Natural killer cell (primary cell): ENCODE measurements around the gene SNRPB. TPM values are rescaled to one million over a fixed set of nuclear protein-coding genes. Genes with fewer than 3 reads are reported as not detected.

Experiments
- ATAC-seq, 3 donors: fragments of 150-1000 bp in 2 of 3; fragments of 200-7000 bp in 1 of 3; cut with Tn5 transposase; 1 replicate in 1 of 3; 2 replicates in 2 of 3; pipeline ENCODE4 v1.10.0; 2021; ENCODE audit warnings: mild to moderate bottlenecking in 2 of 3, moderate library complexity in 2 of 3
- DNase-seq, 2 donors: peaks; one replicate each; pipeline versions ENCODE4 v3.0.0 to v3.0.0-alpha.2; 2013 to 2021; ENCODE audit warnings: mixed read lengths in 1 of 2
- H3K27ac ChIP-seq: one replicate; pipeline ENCODE4 v1.5.1; 2013; ENCODE audit warnings: mild to moderate bottlenecking, low read length
- H3K27me3 ChIP-seq: one replicate; pipeline ENCODE4 v1.6.1; 2013; ENCODE audit warnings: low read length; ENCODE audit not compliant: control insufficient read depth, insufficient read depth
- H3K36me3 ChIP-seq: one replicate; pipeline ENCODE4 v1.6.1; 2013; ENCODE audit warnings: low read length; ENCODE audit not compliant: control insufficient read depth, insufficient read depth
- H3K4me1 ChIP-seq: one replicate; pipeline ENCODE4 v1.6.1; 2013; ENCODE audit warnings: low read length; ENCODE audit not compliant: control insufficient read depth, insufficient read depth
- H3K4me3 ChIP-seq: one replicate; pipeline ENCODE4 v1.5.1; 2013; ENCODE audit warnings: low read length
- H3K9me3 ChIP-seq: one replicate; pipeline ENCODE4 v1.6.1; 2013; ENCODE audit warnings: low read length; ENCODE audit not compliant: control insufficient read depth, insufficient read depth
- H3K27ac Mint-ChIP-seq, 2 donors: one replicate each; pipeline ENCODE4 v1.8.0; 2022; ENCODE audit warnings: mild to moderate bottlenecking in 2 of 2, mixed read lengths in 2 of 2, moderate library complexity in 1 of 2
- H3K27me3 Mint-ChIP-seq, 2 donors: one replicate each; pipeline ENCODE4 v1.8.0; 2022; ENCODE audit warnings: low read depth in 2 of 2, mixed read lengths in 2 of 2
- H3K36me3 Mint-ChIP-seq: one replicate; pipeline ENCODE4 v1.8.0; 2022; ENCODE audit warnings: mixed read lengths
- H3K4me1 Mint-ChIP-seq, 2 donors: one replicate each; pipeline ENCODE4 v1.8.0; 2022; ENCODE audit warnings: mixed read lengths in 2 of 2
- H3K4me3 Mint-ChIP-seq: one replicate; pipeline ENCODE4 v1.8.0; 2022; ENCODE audit warnings: mild to moderate bottlenecking, moderate library complexity, mixed read lengths
- H3K9me3 Mint-ChIP-seq, 2 donors: one replicate each; pipeline ENCODE4 v1.8.0; 2022; ENCODE audit warnings: mixed read lengths in 2 of 2
- WGBS: methylation state at CpG from one replicate; pipeline ENCODE4 v1.1.7; 2013; ENCODE audit warnings: missing lambda C conversion rate; ENCODE audit not compliant: insufficient coverage; 5-methylcytosine and 5-hydroxymethylcytosine counted together
- intact Hi-C: fragments of 100-400 bp; cut with micrococcal nuclease; formaldehyde crosslinking; loops from one replicate; pipeline ENCODE4 v1.14.2; 2022
- total RNA-seq, 4 donors: library from RNA; stranded (reverse); fragments of 120-200 nt in 1 of 4; gene quantifications; one replicate each; pipeline versions ENCODE4 v1.2.3 to v1.2.4, GENCODE V29; 2013 to 2022
- TF ChIP-seq, protein P1 (sequence below): fragments of 200-600 bp; IDR thresholded peaks from one replicate; pipeline ENCODE4 v1.8.0; 2022; ENCODE audit warnings: antibody characterized with exemption

SNRPB gene
- total RNA-seq, 3 donors from 2014 or later (not counting 1 experiment from before 2014, with no cell fraction given): 160 to 174 (median 162) TPM

GRCh38 chr20:2430538-2430937 is 40.1 kb downstream of the SNRPB start:
- Histone ChIP-seq H3K36me3 (no peaks in the 10 kb centered on the region), H3K4me3 (no peak overlapping the region), H3K27ac (no peak overlapping the region), H3K9me3 (no peaks in the 10 kb centered on the region), H3K4me1 (no peaks in the 10 kb centered on the region), H3K27me3 (peaks cover 3% of the 10 kb centered on the region)
- intact Hi-C loops: no loop called here
- DNase-seq (no peak), ATAC-seq (no peak)
- WGBS: 76% methylated on average over 4 of the region's 4 CpGs
- H3K4me1 Mint-ChIP-seq: no peaks in the 10 kb centered on the region
- H3K9me3 Mint-ChIP-seq: no peaks in the 10 kb centered on the region
- H3K4me3 Mint-ChIP-seq: no peak overlapping the region
- H3K36me3 Mint-ChIP-seq: no peaks in the 10 kb centered on the region
- H3K27me3 Mint-ChIP-seq: peaks cover 11 to 54% of the 10 kb centered on the region in 2 donors
- no peak overlapping the region for H3K27ac Mint-ChIP-seq
- TF ChIP-seq, protein P1, sequence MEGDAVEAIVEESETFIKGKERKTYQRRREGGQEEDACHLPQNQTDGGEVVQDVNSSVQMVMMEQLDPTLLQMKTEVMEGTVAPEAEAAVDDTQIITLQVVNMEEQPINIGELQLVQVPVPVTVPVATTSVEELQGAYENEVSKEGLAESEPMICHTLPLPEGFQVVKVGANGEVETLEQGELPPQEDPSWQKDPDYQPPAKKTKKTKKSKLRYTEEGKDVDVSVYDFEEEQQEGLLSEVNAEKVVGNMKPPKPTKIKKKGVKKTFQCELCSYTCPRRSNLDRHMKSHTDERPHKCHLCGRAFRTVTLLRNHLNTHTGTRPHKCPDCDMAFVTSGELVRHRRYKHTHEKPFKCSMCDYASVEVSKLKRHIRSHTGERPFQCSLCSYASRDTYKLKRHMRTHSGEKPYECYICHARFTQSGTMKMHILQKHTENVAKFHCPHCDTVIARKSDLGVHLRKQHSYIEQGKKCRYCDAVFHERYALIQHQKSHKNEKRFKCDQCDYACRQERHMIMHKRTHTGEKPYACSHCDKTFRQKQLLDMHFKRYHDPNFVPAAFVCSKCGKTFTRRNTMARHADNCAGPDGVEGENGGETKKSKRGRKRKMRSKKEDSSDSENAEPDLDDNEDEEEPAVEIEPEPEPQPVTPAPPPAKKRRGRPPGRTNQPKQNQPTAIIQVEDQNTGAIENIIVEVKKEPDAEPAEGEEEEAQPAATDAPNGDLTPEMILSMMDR: no peak

GRCh38 chr20:2429051-2429450 is 41.5 kb downstream of the SNRPB start:
- WGBS: 98% methylated on average over 3 of the region's 6 CpGs

GRCh38 chr20:2421247-2421646 is 49.3 kb downstream of the SNRPB start:
- no peaks in the 10 kb centered on the region for H3K36me3 Mint-ChIP-seq
- no peak overlapping the region for H3K27ac Mint-ChIP-seq
- intact Hi-C loops: no loop called here
- no peaks in the 10 kb centered on the region for H3K9me3 Mint-ChIP-seq
- Histone ChIP-seq H3K4me1 (no peaks in the 10 kb centered on the region), H3K36me3 (no peaks in the 10 kb centered on the region), H3K9me3 (no peaks in the 10 kb centered on the region), H3K4me3 (no peak overlapping the region), H3K27me3 (peaks cover 3% of the 10 kb centered on the region), H3K27ac (no peak overlapping the region)
- H3K4me1 Mint-ChIP-seq: no peaks in the 10 kb centered on the region
- no peak for DNase-seq
- no peak for ATAC-seq
- peaks cover 19 to 40% of the 10 kb centered on the region in 2 donors for H3K27me3 Mint-ChIP-seq
- TF ChIP-seq, protein P1: no peak
- WGBS: 81% methylated on average over 4 of the region's 5 CpGs
- H3K4me3 Mint-ChIP-seq: no peak overlapping the region

More at GRCh38 chr20:2429051-2429450, 41.5 kb downstream of the SNRPB start:
- no peak overlapping the region for H3K27ac Mint-ChIP-seq
- H3K4me3 Mint-ChIP-seq: no peak overlapping the region
- peaks cover 3% of the 10 kb centered on the region for H3K27me3 ChIP-seq
- H3K27ac ChIP-seq: no peak overlapping the region
- no peak for ATAC-seq
- no peaks in the 10 kb centered on the region for H3K4me1 ChIP-seq
- no peaks in the 10 kb centered on the region for H3K9me3 Mint-ChIP-seq
- no peaks in the 10 kb centered on the region for H3K36me3 Mint-ChIP-seq
- no peaks in the 10 kb centered on the region for H3K9me3 ChIP-seq
- no peaks in the 10 kb centered on the region for H3K36me3 ChIP-seq
- no peak for DNase-seq
- no peak overlapping the region for H3K4me3 ChIP-seq
- intact Hi-C loops: no loop called here
- no peaks in the 10 kb centered on the region for H3K4me1 Mint-ChIP-seq
- H3K27me3 Mint-ChIP-seq: peaks cover 15 to 59% of the 10 kb centered on the region in 2 donors
- TF ChIP-seq, protein P1: no peak

DNA sequence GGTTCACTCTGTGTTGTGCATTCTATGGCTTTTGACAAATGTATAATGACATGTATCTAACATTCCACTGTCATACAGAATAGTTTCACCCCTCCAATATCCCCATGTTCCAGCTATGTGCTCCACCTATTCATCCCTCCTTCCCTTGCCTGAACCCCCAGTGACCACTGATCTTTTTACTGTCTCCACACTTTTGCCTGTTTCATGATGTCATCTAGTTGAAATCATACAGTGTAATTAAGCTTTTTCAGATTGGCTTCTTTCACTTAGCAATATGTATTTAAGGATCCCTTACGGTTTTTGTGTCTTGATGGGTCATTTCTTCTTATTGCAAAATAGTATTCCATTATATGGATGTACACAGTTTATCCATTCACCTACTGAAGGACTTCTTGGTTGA is 50.1 kb downstream of the SNRPB start:
- no peak for ATAC-seq
- Histone ChIP-seq H3K4me1 (no peaks in the 10 kb centered on the region), H3K4me3 (no peak overlapping the region), H3K9me3 (no peaks in the 10 kb centered on the region), H3K36me3 (no peaks in the 10 kb centered on the region), H3K27ac (no peak overlapping the region), H3K27me3 (peaks cover 3% of the 10 kb centered on the region)
- TF ChIP-seq, protein P1: no peak
- intact Hi-C loops: no loop called here
- no peaks in the 10 kb centered on the region for H3K36me3 Mint-ChIP-seq
- H3K27me3 Mint-ChIP-seq: peaks cover 19 to 37% of the 10 kb centered on the region in 2 donors
- no peaks in the 10 kb centered on the region for H3K4me1 Mint-ChIP-seq
- no peaks in the 10 kb centered on the region for H3K9me3 Mint-ChIP-seq
- no CpG with 5 or more reads among the region's 1 CpG for WGBS
- no peak overlapping the region for H3K27ac Mint-ChIP-seq
- H3K4me3 Mint-ChIP-seq: no peak overlapping the region
- no peak for DNase-seq
